ENCODE data around the gene KIF5C.

- TF ChIP-seq CTCF (IDR thresholded peaks at IDR 0.05; ENCODE audit: insufficient read depth, low read depth, low read length): no peak
- no peak for TF ChIP-seq EZH2 (IDR thresholded peaks at IDR 0.05; ENCODE audit: insufficient read depth, low read length)
Observed at GRCh38 chr2:149019768-149020167, 144.7 kb downstream of the KIF5C start.

All from astrocyte (in vitro differentiated cells and primary cell).